Naive thymus-derived CD4-positive, alpha-beta T cell (primary cell): ENCODE results near the gene MALL. TPM values are rescaled to one million over a fixed set of nuclear protein-coding genes. Genes with fewer than 3 reads are reported as not detected.
"Not testable (repeated sequence)": the region's sequence is repeated elsewhere in the genome, so short reads cannot be mapped to it uniquely, and the experiment has no call there.

Source experiments
- ATAC-seq: fragments of 150-1000 bp; cut with Tn5 transposase; 2 replicates; pipeline ENCODE4 v1.10.0; 2021; ENCODE audit warnings: mild to moderate bottlenecking, moderate library complexity
- CTCF ChIA-PET: fragments of 350-600 bp; sonication (Branson Sonifier 250); formaldehyde crosslinking; loops from one replicate; lab custom pipeline; 2021; ENCODE audit warnings: antibody characterized with exemption; lab: Charles Lee
- POLR2A ChIA-PET: fragments of 350-600 bp; sonication (Branson Sonifier 250); formaldehyde crosslinking; loops from one replicate; lab custom pipeline; 2021; ENCODE audit warnings: antibody characterized with exemption, inconsistent platforms; lab: Charles Lee
- DNase-seq, 9 donors: peaks; one replicate each; pipeline versions ENCODE4 v3.0.0 to v3.0.0-alpha.2; 2020 to 2022; ENCODE audit warnings: mixed read lengths in 1 of 9
- H3K27ac ChIP-seq: one replicate; pipeline ENCODE4 v1.7.0; 2013; ENCODE audit warnings: mild to moderate bottlenecking, low read depth, low read length, moderate library complexity
- H3K27me3 ChIP-seq, 2 donors: one replicate each; pipeline ENCODE4 v1.7.0; 2013; ENCODE audit warnings: low read length in 2 of 2, mild to moderate bottlenecking in 2 of 2, moderate library complexity in 2 of 2; ENCODE audit not compliant: control insufficient read depth in 2 of 2, insufficient read depth in 2 of 2
- H3K36me3 ChIP-seq, 3 experiments: 1 replicate in 2 of 3; 2 replicates in 1 of 3; pipeline ENCODE4 v1.7.0; 2013; ENCODE audit warnings: low read length in 3 of 3, mild to moderate bottlenecking in 3 of 3, moderate library complexity in 1 of 3; ENCODE audit not compliant: insufficient read depth in 3 of 3, control insufficient read depth in 2 of 3
- H3K4me1 ChIP-seq, 2 donors: one replicate each; pipeline ENCODE4 v1.7.0; 2013; ENCODE audit warnings: low read length in 2 of 2, mild to moderate bottlenecking in 2 of 2, moderate library complexity in 1 of 2; ENCODE audit not compliant: control insufficient read depth in 2 of 2, insufficient read depth in 2 of 2
- H3K4me3 ChIP-seq: 2 replicates; pipeline ENCODE4 v1.7.0; 2013; ENCODE audit warnings: mild to moderate bottlenecking, low read length
- H3K9me3 ChIP-seq, 3 experiments: 1 replicate in 2 of 3; 2 replicates in 1 of 3; pipeline ENCODE4 v1.7.0; 2013; ENCODE audit warnings: low read length in 3 of 3; ENCODE audit not compliant: control insufficient read depth in 2 of 3
- H3K27ac Mint-ChIP-seq, 9 donors: one replicate each; pipeline ENCODE4 v1.8.0; 2020 to 2022; ENCODE audit warnings: mixed read lengths in 9 of 9, mild to moderate bottlenecking in 8 of 9, moderate library complexity in 5 of 9, inconsistent platforms in 2 of 9
- H3K27me3 Mint-ChIP-seq, 5 donors: one replicate each; pipeline ENCODE4 v1.8.0; 2021 to 2022; ENCODE audit warnings: mixed read lengths in 5 of 5, mild to moderate bottlenecking in 1 of 5
- H3K36me3 Mint-ChIP-seq, 5 donors: one replicate each; pipeline ENCODE4 v1.8.0; 2020 to 2022; ENCODE audit warnings: mixed read lengths in 5 of 5, mild to moderate bottlenecking in 3 of 5, inconsistent platforms in 1 of 5
- H3K4me1 Mint-ChIP-seq, 7 donors: one replicate each; pipeline ENCODE4 v1.8.0; 2020 to 2022; ENCODE audit warnings: mixed read lengths in 7 of 7, mild to moderate bottlenecking in 3 of 7, inconsistent platforms in 1 of 7
- H3K4me3 Mint-ChIP-seq, 10 donors: one replicate each; pipeline ENCODE4 v1.8.0; 2020 to 2022; ENCODE audit warnings: mild to moderate bottlenecking in 10 of 10, mixed read lengths in 10 of 10, moderate library complexity in 6 of 10, inconsistent platforms in 2 of 10
- H3K9me3 Mint-ChIP-seq, 11 donors: one replicate each; pipeline ENCODE4 v1.8.0; 2020 to 2022; ENCODE audit warnings: mixed read lengths in 11 of 11, mild to moderate bottlenecking in 4 of 11, inconsistent platforms in 1 of 11, moderate library complexity in 1 of 11
- intact Hi-C, 2 donors: fragments of 100-400 bp; cut with micrococcal nuclease; formaldehyde crosslinking; loops; one replicate each; pipeline ENCODE4 v1.15.1; 2023
- microRNA-seq: library from miRNA; unstranded; fragments of <30 nt; microRNA quantifications from one replicate; pipeline ENCODE4 v1.2.0, GENCODE V29; 2022; ENCODE audit warnings: borderline microRNAs expressed
- polyA plus RNA-seq, 2 donors: library from polyadenylated mRNA; unstranded; fragments of 300-500 nt; fragmentation: Illumina TruSeq; gene quantifications; one replicate each; pipeline ENCODE4 v1.2.3, GENCODE V29; 2021
- total RNA-seq, 6 experiments: library from RNA in 5 of 6; stranded (reverse) in 5 of 6; gene quantifications; 1 replicate in 5 of 6; 2 replicates in 1 of 6; pipeline ENCODE4 v1.2.3 and lab custom pipeline; 2021 to 2026

The MALL gene
- total and polyA plus RNA-seq, 7 experiments from 2014 or later: 0.46 TPM; not detected in 6

DNA sequence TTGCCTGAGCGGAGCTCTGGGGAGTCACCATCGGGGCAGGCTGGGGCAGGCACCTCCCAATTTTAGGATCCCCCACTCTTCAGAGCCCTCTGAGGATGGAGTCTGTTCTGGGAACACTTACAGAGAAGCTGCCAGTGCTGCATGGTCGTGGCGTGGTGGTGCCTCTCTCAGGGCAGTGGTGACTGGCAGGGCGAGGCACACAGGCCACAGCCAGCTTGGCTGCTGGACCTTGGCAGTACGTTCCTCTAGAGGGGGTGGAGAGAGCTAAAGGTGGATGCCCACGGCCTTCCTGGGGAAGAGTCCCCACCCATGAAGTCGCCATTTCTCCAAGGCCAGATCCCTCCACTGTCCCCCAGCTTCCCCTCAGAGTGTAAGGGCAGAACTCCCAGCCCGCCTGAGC is 78.3 kb downstream of the MALL start:
- CTCF ChIA-PET, H3K4me3 ChIP-seq, DNase-seq, H3K27me3 Mint-ChIP-seq, H3K4me1 ChIP-seq, H3K9me3 Mint-ChIP-seq, H3K36me3 ChIP-seq, H3K27ac Mint-ChIP-seq, H3K4me3 Mint-ChIP-seq, H3K36me3 Mint-ChIP-seq, H3K27ac ChIP-seq, POLR2A ChIA-PET, H3K9me3 ChIP-seq, H3K27me3 ChIP-seq, ATAC-seq, intact Hi-C loops, H3K4me1 Mint-ChIP-seq: not testable (repeated sequence)

DNA sequence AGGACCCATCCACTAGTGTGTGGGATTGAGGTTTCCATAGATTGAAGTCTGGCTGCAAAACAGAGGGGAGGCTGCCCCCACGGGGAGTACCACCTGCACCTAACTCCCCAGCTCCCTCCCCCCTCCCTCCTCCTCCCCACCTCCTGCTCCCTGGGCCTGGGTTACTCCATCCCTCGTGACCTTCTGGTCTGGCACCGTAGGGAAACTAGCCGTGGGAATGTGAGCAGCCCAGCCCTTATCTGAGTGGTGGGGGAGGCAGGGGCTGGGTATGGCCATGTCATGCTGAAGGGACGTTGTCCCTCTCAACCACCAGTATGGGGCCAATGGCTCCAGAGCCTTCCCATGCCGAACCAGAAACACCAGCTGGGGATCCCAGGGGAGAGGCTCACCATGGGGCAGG is 80.2 kb downstream of the MALL start:
- ATAC-seq, H3K27me3 Mint-ChIP-seq, H3K27me3 ChIP-seq, H3K9me3 Mint-ChIP-seq, H3K36me3 ChIP-seq, H3K4me1 Mint-ChIP-seq, H3K4me3 Mint-ChIP-seq, H3K36me3 Mint-ChIP-seq, H3K27ac Mint-ChIP-seq, H3K9me3 ChIP-seq, H3K4me1 ChIP-seq, DNase-seq, POLR2A ChIA-PET, CTCF ChIA-PET, intact Hi-C loops, H3K4me3 ChIP-seq, H3K27ac ChIP-seq: not testable (repeated sequence)

DNA sequence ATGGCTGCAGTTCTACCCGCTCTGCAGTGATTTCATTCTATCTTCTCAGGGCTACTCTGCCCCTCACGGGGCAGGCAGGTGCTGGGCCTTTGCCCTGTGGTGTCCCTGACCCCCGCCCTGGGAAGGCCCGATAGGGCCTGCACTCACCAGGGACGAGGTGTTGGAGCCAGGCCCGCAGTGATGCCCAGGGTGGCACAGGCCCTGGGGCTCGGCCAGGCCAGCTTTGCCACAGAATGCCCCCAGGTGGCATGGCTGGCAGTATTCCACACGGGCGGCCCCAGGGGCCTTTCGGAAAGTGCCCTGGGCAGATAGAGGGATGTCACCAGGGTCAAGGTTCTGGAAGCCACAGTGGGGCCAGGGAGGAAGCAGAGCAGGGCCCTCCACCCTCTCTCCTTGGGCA is 80.7 kb downstream of the MALL start:
- H3K4me1 ChIP-seq, CTCF ChIA-PET, H3K4me3 Mint-ChIP-seq, H3K27me3 Mint-ChIP-seq, H3K4me1 Mint-ChIP-seq, H3K9me3 Mint-ChIP-seq, H3K36me3 ChIP-seq, H3K9me3 ChIP-seq, POLR2A ChIA-PET, H3K27me3 ChIP-seq, DNase-seq, intact Hi-C loops, H3K27ac Mint-ChIP-seq, H3K36me3 Mint-ChIP-seq, ATAC-seq, H3K27ac ChIP-seq, H3K4me3 ChIP-seq: not testable (repeated sequence)

Small RNAs within 50 kb of the gene (microRNA-seq; reads per million reads assigned to microRNA genes)
- gene MIR4267: not detected
- gene MIR4436B1: not detected

Other genes with a start within 250 kb of the MALL start
- gene LIMS3, start 217.1 kb downstream of the MALL start, total RNA-seq: 1 to 10 TPM in 2 of 5 experiments, under 1 TPM in 3; 0.19 to 1.7 (median 0.96) TPM
- 1 to 10 TPM; 1.8 to 2.6 TPM for gene LIMS3, start 217.1 kb downstream of the MALL start, polyA plus RNA-seq
- under 1 TPM in 4 of 5 experiments, not detected in 1; 0.11 to 0.64 (median 0.46) TPM for gene NPHP1, start 89.2 kb upstream of the MALL start, total RNA-seq
- gene NPHP1, start 89.2 kb upstream of the MALL start, polyA plus RNA-seq: under 1 TPM; 0.45 to 0.54 TPM
- gene MTLN, start 96.7 kb upstream of the MALL start, total RNA-seq: 10 to 100 TPM; 20.1 to 39.6 (median 32.8) TPM
- gene MTLN, start 96.7 kb upstream of the MALL start, polyA plus RNA-seq: 100 to 1,000 TPM; 134 to 146 TPM